HUES6 (cell line): Measurements from ENCODE around the gene GARIN5A.

ENCODE experiments used
- H3K27ac ChIP-seq: 2 replicates; pipeline ENCODE4 v1.7.0; 2013; ENCODE audit warnings: low read depth, mild to moderate bottlenecking, low read length, inconsistent platforms
- H3K27me3 ChIP-seq: 2 replicates; pipeline ENCODE4 v1.6.1; 2013; ENCODE audit warnings: low read length; ENCODE audit not compliant: control insufficient read depth, insufficient read depth
- H3K36me3 ChIP-seq: 2 replicates; pipeline ENCODE4 v1.6.1; 2013; ENCODE audit warnings: low read length; ENCODE audit not compliant: control insufficient read depth, insufficient read depth
- H3K4me1 ChIP-seq: 2 replicates; pipeline ENCODE4 v1.6.1; 2013; ENCODE audit warnings: low read length; ENCODE audit not compliant: control insufficient read depth, insufficient read depth
- H3K4me3 ChIP-seq: 2 replicates; pipeline ENCODE4 v1.5.1; 2013; ENCODE audit warnings: low read depth, low read length
- H3K9ac ChIP-seq: one replicate; pipeline ENCODE4 v1.6.1; 2013; ENCODE audit warnings: mild to moderate bottlenecking, low read length
- H3K9me3 ChIP-seq: 2 replicates; pipeline ENCODE4 v1.6.1; 2013; ENCODE audit warnings: low read depth, low read length; ENCODE audit not compliant: control insufficient read depth, insufficient read depth

GARIN5A gene

GRCh38 chr19:50461066-50461875 lies 15.4 kb downstream of the GARIN5A start:
- Histone ChIP-seq H3K4me1 (peaks cover 7% of the 10 kb centered on the region), H3K9ac (no peak overlapping the region), H3K9me3 (no peaks in the 10 kb centered on the region), H3K27me3 (no peaks in the 10 kb centered on the region; the same call in 1 of the 2 replicates), H3K27ac (no peak overlapping the region), H3K36me3 (no peaks in the 10 kb centered on the region), H3K4me3 (no peak overlapping the region)

- no peaks in the 10 kb centered on the region for H3K36me3 ChIP-seq
- no peak overlapping the region for H3K4me3 ChIP-seq
- H3K27ac ChIP-seq, result no peak overlapping the region
- no peaks in the 10 kb centered on the region for H3K9me3 ChIP-seq
- no peak overlapping the region for H3K9ac ChIP-seq
- no peaks in the 10 kb centered on the region for H3K4me1 ChIP-seq
- H3K27me3 ChIP-seq, result no peaks in the 10 kb centered on the region; the same call in 1 of the 2 replicates
These were observed 16.4 kb downstream of the GARIN5A start for GRCh38 chr19:50460161-50460765.

- peaks cover 2% of the 10 kb centered on the region; the same call in 1 of the 2 replicates for H3K27me3 ChIP-seq
- H3K4me1 ChIP-seq, result no peaks in the 10 kb centered on the region
- H3K9me3 ChIP-seq, result no peaks in the 10 kb centered on the region
- H3K9ac ChIP-seq, result no peak overlapping the region
- no peaks in the 10 kb centered on the region for H3K36me3 ChIP-seq
- no peak overlapping the region for H3K4me3 ChIP-seq
- no peak overlapping the region for H3K27ac ChIP-seq
These were observed 17.0 kb downstream of the GARIN5A start for GRCh38 chr19:50459638-50460037.

DNA sequence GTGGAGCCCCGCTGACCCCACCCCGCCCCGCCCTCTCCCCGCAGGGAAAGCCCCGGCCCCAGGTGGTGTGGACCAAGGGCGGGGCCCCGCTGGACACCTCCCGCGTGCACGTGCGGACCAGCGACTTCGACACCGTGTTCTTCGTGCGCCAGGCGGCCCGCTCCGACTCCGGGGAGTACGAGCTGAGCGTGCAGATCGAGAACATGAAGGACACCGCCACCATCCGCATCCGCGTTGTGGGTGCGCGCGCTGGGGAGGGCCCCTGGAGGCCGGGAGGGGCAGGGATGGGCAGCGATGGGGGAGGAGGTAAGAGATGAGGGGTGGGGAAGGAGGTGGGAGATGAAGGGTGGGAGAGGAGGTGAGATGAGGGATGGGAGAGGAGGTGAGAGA lies 17.6 kb downstream of the GARIN5A start:
- H3K4me3 ChIP-seq, result no peak overlapping the region
- no peaks in the 10 kb centered on the region for H3K4me1 ChIP-seq
- H3K9me3 ChIP-seq, result no peaks in the 10 kb centered on the region
- peaks cover 2% of the 10 kb centered on the region; the same call in 1 of the 2 replicates for H3K27me3 ChIP-seq
- H3K36me3 ChIP-seq, result no peaks in the 10 kb centered on the region
- H3K27ac ChIP-seq, result no peak overlapping the region
- no peak overlapping the region for H3K9ac ChIP-seq

DNA sequence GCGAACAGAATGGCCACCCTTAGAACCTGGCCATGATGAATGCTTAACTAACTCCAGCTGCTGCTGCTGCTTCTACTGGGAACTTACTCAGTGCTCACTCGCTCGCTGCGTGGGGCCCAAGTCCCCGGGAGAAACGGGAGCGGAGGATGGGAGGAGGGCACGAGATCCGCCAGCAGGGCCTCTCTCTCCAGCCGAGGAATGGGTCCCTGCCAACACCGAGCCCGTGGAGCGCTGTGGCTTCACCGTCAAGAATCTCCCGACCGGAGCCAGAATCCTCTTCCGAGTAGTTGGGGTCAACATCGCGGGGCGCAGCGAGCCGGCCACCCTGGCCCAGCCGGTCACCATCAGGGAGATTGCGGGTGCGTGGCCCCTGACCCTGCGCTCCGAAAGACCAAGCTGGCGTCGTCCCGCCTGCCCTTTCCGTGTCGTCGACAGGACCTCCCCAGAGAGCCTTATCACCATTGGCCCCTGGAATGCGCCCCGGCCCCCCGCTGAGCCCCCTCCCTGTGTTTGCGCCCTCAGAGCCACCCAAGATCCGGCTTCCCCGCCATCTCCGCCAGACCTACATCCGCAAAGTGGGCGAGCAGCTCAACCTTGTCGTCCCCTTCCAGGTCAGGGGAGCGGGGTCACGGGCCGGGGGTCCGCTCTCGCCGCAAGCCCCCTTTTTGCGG lies 18.1 kb downstream of the GARIN5A start:
- Histone ChIP-seq H3K4me1 (no peaks in the 10 kb centered on the region), H3K9me3 (no peaks in the 10 kb centered on the region), H3K4me3 (no peak overlapping the region), H3K27me3 (peaks cover 2% of the 10 kb centered on the region; the same call in 1 of the 2 replicates), H3K36me3 (no peaks in the 10 kb centered on the region), H3K9ac (no peak overlapping the region), H3K27ac (no peak overlapping the region)

DNA sequence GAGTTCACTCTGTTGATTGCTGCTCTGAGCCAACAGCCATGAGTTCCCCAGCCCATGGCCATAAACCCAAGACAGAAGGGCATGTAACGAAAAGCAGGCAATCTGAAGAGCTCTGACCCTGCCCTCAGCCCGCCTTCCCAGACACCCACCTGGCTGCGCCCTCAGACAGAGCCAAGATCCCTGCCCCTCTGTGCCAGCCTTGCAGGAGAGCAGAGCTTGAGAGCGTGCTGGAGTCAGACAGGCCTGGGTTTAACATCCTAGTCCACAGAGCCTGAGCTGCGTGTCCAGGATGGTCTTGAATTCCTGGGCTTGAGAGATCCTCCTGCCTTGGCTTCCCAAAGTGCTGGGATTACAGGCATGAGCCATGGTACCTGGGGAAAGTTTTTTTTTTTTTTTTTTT lies 19.3 kb downstream of the GARIN5A start:
- H3K9me3 ChIP-seq, result no peaks in the 10 kb centered on the region
- no peaks in the 10 kb centered on the region for H3K36me3 ChIP-seq
- no peaks in the 10 kb centered on the region for H3K4me1 ChIP-seq
- no peak overlapping the region for H3K9ac ChIP-seq
- peaks cover 2% of the 10 kb centered on the region; the same call in 1 of the 2 replicates for H3K27me3 ChIP-seq
- no peak overlapping the region for H3K4me3 ChIP-seq
- H3K27ac ChIP-seq, result no peak overlapping the region

GRCh38 chr19:50455992-50456391 lies 20.7 kb downstream of the GARIN5A start:
- no peak overlapping the region for H3K27ac ChIP-seq

DNA sequence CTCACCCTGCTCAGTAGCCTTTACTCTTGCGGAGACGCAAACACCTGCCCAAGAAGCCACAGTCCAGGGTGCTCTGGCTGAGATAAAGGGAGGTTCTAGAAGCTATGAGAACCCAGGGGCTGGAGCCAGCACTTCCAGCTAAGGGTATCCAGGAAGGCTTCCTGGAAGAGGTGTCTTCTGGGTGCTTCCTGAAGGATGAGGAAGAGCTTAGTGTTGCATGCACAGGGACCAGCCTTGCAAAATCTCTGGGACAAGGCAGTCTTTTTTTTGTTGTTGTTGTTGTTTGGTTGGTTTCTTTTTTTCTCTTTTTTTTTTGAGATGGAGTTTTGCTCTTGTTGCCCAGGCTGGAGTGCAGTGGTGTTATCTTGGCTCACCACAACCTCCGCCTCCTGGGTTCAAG lies 23.4 kb downstream of the GARIN5A start:
- Histone ChIP-seq H3K4me1 (0 out of 2 replicates have a peak, but pooled peaks cover 2% of the 10 kb centered on the region), H3K9ac (no peak overlapping the region), H3K4me3 (no peak overlapping the region), H3K27me3 (peaks cover 2% of the 10 kb centered on the region; the same call in 1 of the 2 replicates), H3K27ac (no peak overlapping the region), H3K9me3 (peaks cover 1% of the 10 kb centered on the region; the same call in 1 of the 2 replicates), H3K36me3 (no peaks in the 10 kb centered on the region)

More at GRCh38 chr19:50455992-50456391, 20.7 kb downstream of the GARIN5A start:
- Histone ChIP-seq H3K9me3 (no peaks in the 10 kb centered on the region), H3K27me3 (peaks cover 2% of the 10 kb centered on the region; the same call in 1 of the 2 replicates), H3K9ac (no peak overlapping the region), H3K36me3 (no peaks in the 10 kb centered on the region), H3K4me1 (0 out of 2 replicates have a peak, but pooled peaks cover 2% of the 10 kb centered on the region), H3K4me3 (no peak overlapping the region)

DNA sequence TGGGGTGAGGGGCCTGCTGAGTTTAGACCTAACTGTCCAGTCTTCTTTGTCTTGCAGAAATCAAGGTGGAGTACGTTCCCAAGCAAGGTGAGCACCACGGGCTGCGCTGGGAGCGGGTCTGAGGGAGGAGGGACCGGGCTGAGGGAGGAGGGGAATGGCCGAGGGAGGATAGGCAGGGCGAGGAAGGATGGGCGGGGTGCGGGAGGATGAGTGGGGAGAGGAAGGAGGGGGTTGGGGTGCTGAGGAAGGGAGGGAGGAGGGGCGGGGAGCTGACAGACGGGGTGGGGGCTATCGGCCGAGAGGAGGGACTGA lies 25.5 kb downstream of the GARIN5A start:
- H3K4me3 ChIP-seq, result no peak overlapping the region
- no peak overlapping the region for H3K9ac ChIP-seq
- H3K36me3 ChIP-seq, result no peaks in the 10 kb centered on the region
- H3K4me1 ChIP-seq, result 0 out of 2 replicates have a peak, but pooled peaks cover 2% of the 10 kb centered on the region
- H3K27me3 ChIP-seq, result 0 out of 2 replicates have a peak, but pooled peaks cover 2% of the 10 kb centered on the region
- peaks cover 6% of the 10 kb centered on the region; the same call in 1 of the 2 replicates for H3K9me3 ChIP-seq
- H3K27ac ChIP-seq, result no peak overlapping the region

- H3K27ac ChIP-seq, result no peak overlapping the region
- H3K27me3 ChIP-seq, result 0 out of 2 replicates have a peak, but pooled peaks cover 2% of the 10 kb centered on the region
- H3K9me3 ChIP-seq, result peaks cover 6% of the 10 kb centered on the region; the same call in 1 of the 2 replicates
- H3K9ac ChIP-seq, result no peak overlapping the region
- H3K36me3 ChIP-seq, result no peaks in the 10 kb centered on the region
- H3K4me3 ChIP-seq, result no peak overlapping the region
- 0 out of 2 replicates have a peak, but pooled peaks cover 2% of the 10 kb centered on the region for H3K4me1 ChIP-seq
These were observed 26.1 kb downstream of the GARIN5A start for GRCh38 chr19:50450369-50451222.
